H9 (cell line): ENCODE measurements around the gene CLBA1. TPM values are rescaled to one million over a fixed set of nuclear protein-coding genes. Genes with fewer than 3 reads are reported as not detected.

Experiments used
- DNase-seq: peaks from one replicate; pipeline ENCODE4 v3.0.0-alpha.2; 2017
- H2AFZ ChIP-seq: one replicate; pipeline ENCODE4 v1.6.1; 2013; ENCODE audit warnings: mild to moderate bottlenecking, low read length, control low read depth, moderate library complexity
- H2AK5ac ChIP-seq: 2 replicates; pipeline ENCODE4 v1.6.1; 2013; ENCODE audit warnings: low read length, control low read depth, mixed read lengths; ENCODE audit not compliant: insufficient read length
- H2BK120ac ChIP-seq: one replicate; pipeline ENCODE4 v1.6.1; 2013; ENCODE audit warnings: low read depth, mild to moderate bottlenecking, low read length, control low read depth, inconsistent platforms; ENCODE audit not compliant: poor library complexity, severe bottlenecking
- H2BK12ac ChIP-seq: 2 replicates; pipeline ENCODE4 v1.6.1; 2013; ENCODE audit warnings: low read length, control low read depth, mixed read lengths, low read depth; ENCODE audit not compliant: insufficient read length
- H2BK15ac ChIP-seq: 2 replicates; pipeline ENCODE4 v1.6.1; 2013; ENCODE audit warnings: low read depth, low read length, control low read depth
- H2BK20ac ChIP-seq: one replicate; pipeline ENCODE4 v1.6.1; 2013; ENCODE audit warnings: low read depth, mild to moderate bottlenecking, low read length, control low read depth, inconsistent platforms; ENCODE audit not compliant: poor library complexity, severe bottlenecking
- H2BK5ac ChIP-seq: 2 replicates; pipeline ENCODE4 v1.6.1; 2013; ENCODE audit warnings: low read length, control low read depth, mixed read lengths; ENCODE audit not compliant: insufficient read length
- H3K14ac ChIP-seq: 2 replicates; pipeline ENCODE4 v1.6.1; 2013; ENCODE audit warnings: low read length, control low read depth; ENCODE audit not compliant: insufficient read depth
- H3K18ac ChIP-seq: 2 replicates; pipeline ENCODE4 v1.6.1; 2013; ENCODE audit warnings: low read depth, mild to moderate bottlenecking, mixed read lengths, low read length, control low read depth; ENCODE audit not compliant: insufficient read length
- H3K23ac ChIP-seq: 2 replicates; pipeline ENCODE4 v1.6.1; 2013; ENCODE audit warnings: low read length, control low read depth, mixed read lengths, low read depth; ENCODE audit not compliant: insufficient read length
- H3K23me2 ChIP-seq: 2 replicates; pipeline ENCODE4 v1.6.1; 2013; ENCODE audit warnings: low read depth, mild to moderate bottlenecking, mixed read lengths, low read length, control low read depth; ENCODE audit not compliant: insufficient read length, poor library complexity, severe bottlenecking
- H3K27ac ChIP-seq: 2 replicates; pipeline ENCODE4 v1.5.1; 2013; ENCODE audit warnings: low read length, control low read depth, mixed read lengths, low read depth; ENCODE audit not compliant: insufficient read length
- H3K27me3 ChIP-seq: 2 replicates; pipeline ENCODE4 v1.6.1; 2013; ENCODE audit warnings: low read length, control low read depth, inconsistent platforms; ENCODE audit not compliant: insufficient read depth
- H3K4ac ChIP-seq: 2 replicates; pipeline ENCODE4 v1.6.1; 2013; ENCODE audit warnings: low read depth, mild to moderate bottlenecking, control low read depth, inconsistent platforms, low read length, moderate library complexity
- H3K4me1 ChIP-seq: 2 replicates; pipeline ENCODE4 v1.6.1; 2013; ENCODE audit warnings: low read length, control low read depth, inconsistent platforms; ENCODE audit not compliant: insufficient read depth
- H3K4me2 ChIP-seq: 2 replicates; pipeline ENCODE4 v1.6.1; 2013; ENCODE audit warnings: low read length, control low read depth, mixed read lengths; ENCODE audit not compliant: insufficient read length, insufficient read depth
- H3K56ac ChIP-seq: 2 replicates; pipeline ENCODE4 v1.6.1; 2013; ENCODE audit warnings: low read depth, mild to moderate bottlenecking, mixed read lengths, low read length, control low read depth; ENCODE audit not compliant: insufficient read length
- H3K79me1 ChIP-seq: 2 replicates; pipeline ENCODE4 v1.6.1; 2013; ENCODE audit warnings: low read depth, mild to moderate bottlenecking, moderate library complexity, low read length, control low read depth, inconsistent platforms; ENCODE audit not compliant: insufficient read depth, poor library complexity, severe bottlenecking
- H3K79me2 ChIP-seq: 2 replicates; pipeline ENCODE4 v1.6.1; 2013; ENCODE audit warnings: low read length, control low read depth, inconsistent platforms; ENCODE audit not compliant: insufficient read depth
- H3K9ac ChIP-seq: 2 replicates; pipeline ENCODE4 v1.6.1; 2013; ENCODE audit warnings: low read length, control low read depth, mixed read lengths; ENCODE audit not compliant: insufficient read length; ENCODE audit errors: extremely low read depth
- H3K9me3 ChIP-seq: one replicate; pipeline ENCODE4 v1.6.1; 2013; ENCODE audit warnings: low read depth, low read length, inconsistent platforms; ENCODE audit not compliant: control insufficient read depth
- H3T11ph ChIP-seq: one replicate; pipeline ENCODE4 v1.6.1; 2013; ENCODE audit warnings: mild to moderate bottlenecking, low read length, control low read depth, inconsistent platforms
- H4K20me1 ChIP-seq: one replicate; pipeline ENCODE4 v1.6.1; 2013; ENCODE audit not compliant: control insufficient read depth, insufficient read length, insufficient read depth
- H4K5ac ChIP-seq: 2 replicates; pipeline ENCODE4 v1.6.1; 2013; ENCODE audit warnings: low read depth, mild to moderate bottlenecking, mixed read lengths, low read length, control low read depth; ENCODE audit not compliant: insufficient read length
- H4K8ac ChIP-seq: replicated peaks from 2 replicates; pipeline ENCODE4 v1.6.1; 2013; ENCODE audit warnings: low read length, control low read depth, mixed read lengths, low read depth; ENCODE audit not compliant: insufficient read length
- H4K91ac ChIP-seq: 2 replicates; pipeline ENCODE4 v1.6.1; 2013; ENCODE audit warnings: low read depth, mild to moderate bottlenecking, moderate library complexity, mixed read lengths, low read length, control low read depth; ENCODE audit not compliant: insufficient read length
- H3K27ac Mint-ChIP-seq, 3 experiments: 2 replicates in 2 of 3; 3 replicates in 1 of 3; pipeline ENCODE4 v1.8.0; 2020 to 2021; ENCODE audit warnings: mixed read lengths in 3 of 3, mild to moderate bottlenecking in 1 of 3, moderate library complexity in 1 of 3
- H3K27me3 Mint-ChIP-seq: 2 replicates; pipeline ENCODE4 v1.8.0; 2021; ENCODE audit warnings: low read depth, mild to moderate bottlenecking, moderate library complexity, mixed read lengths
- H3K36me3 Mint-ChIP-seq, 3 experiments: 2 replicates in 2 of 3; 3 replicates in 1 of 3; pipeline ENCODE4 v1.8.0; 2020 to 2021; ENCODE audit warnings: low read depth in 3 of 3, mixed read lengths in 3 of 3; ENCODE audit not compliant: insufficient read depth in 1 of 3
- H3K4me1 Mint-ChIP-seq, 2 experiments: 2 replicates each; pipeline ENCODE4 v1.8.0; 2020; ENCODE audit warnings: mixed read lengths in 2 of 2
- H3K4me3 Mint-ChIP-seq, 2 experiments: 2 replicates in 1 of 2; 3 replicates in 1 of 2; pipeline ENCODE4 v1.8.0; 2020 to 2021; ENCODE audit warnings: mild to moderate bottlenecking in 2 of 2, mixed read lengths in 2 of 2, moderate library complexity in 1 of 2
- H3K9me3 Mint-ChIP-seq, 2 experiments: 2 replicates in 1 of 2; 3 replicates in 1 of 2; pipeline ENCODE4 v1.8.0; 2020; ENCODE audit warnings: mild to moderate bottlenecking in 2 of 2, mixed read lengths in 2 of 2, moderate library complexity in 1 of 2
- WGBS: extraction: QIAGEN DNeasy Blood & Tissue Kit; methylation state at CpG from one replicate; pipeline ENCODE4 v1.1.7; 2013; ENCODE audit warnings: missing lambda C conversion rate, low lambda C conversion rate, mixed read lengths; ENCODE audit not compliant: insufficient read length; ENCODE audit errors: extremely low coverage; 5-methylcytosine and 5-hydroxymethylcytosine counted together
- total RNA-seq: library from RNA; stranded (reverse); gene quantifications from 2 replicates; pipeline ENCODE4 v1.2.1, GENCODE V29; 2021
- TF ChIP-seq, protein P1 (sequence below): fragments of 200-600 bp; sonication (generic); conservative IDR thresholded peaks from 3 replicates; pipeline ENCODE4 v1.8.0; 2021; ENCODE audit warnings: antibody characterized with exemption, mild to moderate bottlenecking

Gene CLBA1
- total RNA-seq, 1 experiment from 2014 or later: 2.4 TPM

DNA sequence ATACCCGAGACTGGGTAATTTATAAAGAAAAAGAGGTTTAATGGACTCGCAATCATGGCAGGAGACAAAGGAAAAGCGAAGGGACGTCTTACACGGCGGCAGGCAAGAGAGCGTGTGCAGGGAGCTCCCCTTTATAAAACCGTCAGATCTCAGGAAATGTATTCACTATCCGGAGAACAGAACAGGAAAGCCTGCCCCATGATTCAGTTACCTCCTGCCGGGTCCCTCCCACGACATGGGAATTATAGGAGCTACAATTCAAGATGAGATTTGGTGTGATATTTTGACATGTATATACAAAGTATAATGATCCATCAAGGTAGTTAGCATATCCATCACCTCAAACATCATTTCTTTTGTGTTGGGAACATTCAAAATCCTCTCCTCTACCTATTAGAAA lies 37.6 kb downstream of the CLBA1 start:
- Histone ChIP-seq H4K5ac (no peak overlapping the region), H3K79me2 (peaks cover 20% of the 10 kb centered on the region), H3K27me3 (no peaks in the 10 kb centered on the region), H2BK15ac (no peak overlapping the region), H3T11ph (no peak overlapping the region), H2AFZ (no peak overlapping the region), H3K18ac (no peak overlapping the region), H4K8ac (no peak overlapping the region), H4K20me1 (no peaks in the 10 kb centered on the region), H4K91ac (no peak overlapping the region), H3K14ac (no peak overlapping the region), H3K27ac (no peak overlapping the region), H3K23ac (no peak overlapping the region), H2BK20ac (no peak overlapping the region), H3K56ac (no peak overlapping the region), H3K4me2 (no peak overlapping the region), H2AK5ac (no peak overlapping the region), H3K79me1 (peaks cover 9% of the 10 kb centered on the region), H3K9ac (no peak overlapping the region), H3K4ac (no peak overlapping the region), H2BK12ac (no peak overlapping the region), H3K23me2 (peaks cover 13% of the 10 kb centered on the region), H3K9me3 (no peaks in the 10 kb centered on the region), H3K4me1 (peaks cover 5% of the 10 kb centered on the region; the same call in 1 of the 2 replicates), H2BK5ac (no peak overlapping the region), H2BK120ac (no peak overlapping the region)
- peaks cover 30 to 34% of the 10 kb centered on the region in 2 experiments for H3K4me1 Mint-ChIP-seq
- H3K36me3 Mint-ChIP-seq: peaks cover 5 to 10% (median 10%) of the 10 kb centered on the region in 3 experiments; a peak in 6 of 7 replicates
- peaks cover 0 to 5% of the 10 kb centered on the region in 2 experiments; a peak in 2 of 5 replicates for H3K9me3 Mint-ChIP-seq
- H3K27me3 Mint-ChIP-seq: peaks cover 12% of the 10 kb centered on the region
- H3K27ac Mint-ChIP-seq: no peak overlapping the region
- TF ChIP-seq, protein P1, sequence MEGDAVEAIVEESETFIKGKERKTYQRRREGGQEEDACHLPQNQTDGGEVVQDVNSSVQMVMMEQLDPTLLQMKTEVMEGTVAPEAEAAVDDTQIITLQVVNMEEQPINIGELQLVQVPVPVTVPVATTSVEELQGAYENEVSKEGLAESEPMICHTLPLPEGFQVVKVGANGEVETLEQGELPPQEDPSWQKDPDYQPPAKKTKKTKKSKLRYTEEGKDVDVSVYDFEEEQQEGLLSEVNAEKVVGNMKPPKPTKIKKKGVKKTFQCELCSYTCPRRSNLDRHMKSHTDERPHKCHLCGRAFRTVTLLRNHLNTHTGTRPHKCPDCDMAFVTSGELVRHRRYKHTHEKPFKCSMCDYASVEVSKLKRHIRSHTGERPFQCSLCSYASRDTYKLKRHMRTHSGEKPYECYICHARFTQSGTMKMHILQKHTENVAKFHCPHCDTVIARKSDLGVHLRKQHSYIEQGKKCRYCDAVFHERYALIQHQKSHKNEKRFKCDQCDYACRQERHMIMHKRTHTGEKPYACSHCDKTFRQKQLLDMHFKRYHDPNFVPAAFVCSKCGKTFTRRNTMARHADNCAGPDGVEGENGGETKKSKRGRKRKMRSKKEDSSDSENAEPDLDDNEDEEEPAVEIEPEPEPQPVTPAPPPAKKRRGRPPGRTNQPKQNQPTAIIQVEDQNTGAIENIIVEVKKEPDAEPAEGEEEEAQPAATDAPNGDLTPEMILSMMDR: no peak
- peak overlapping the region; percentile 16 to 33; a peak in 3 of 5 replicates for H3K4me3 Mint-ChIP-seq
- DNase-seq: no peak
- WGBS: no CpG with 5 or more reads among the region's 11 CpGs
